ENCODE data around the gene ASIC5.
"Not testable (repeated sequence)": the region's sequence is repeated elsewhere in the genome, so short reads cannot be mapped to it uniquely, and the experiment has no call there.

Gene ASIC5

GRCh38 chr4:155866177-155866576 is at the start of gene ASIC5:
Gene ASIC5, minus strand, starts transcription at chr4:155866277. Its CDS starts 51 bp downstream, at chr4:155866226.
- DNase-seq (ENCODE audit: low read depth in 2 of 2) = no peak

DNA sequence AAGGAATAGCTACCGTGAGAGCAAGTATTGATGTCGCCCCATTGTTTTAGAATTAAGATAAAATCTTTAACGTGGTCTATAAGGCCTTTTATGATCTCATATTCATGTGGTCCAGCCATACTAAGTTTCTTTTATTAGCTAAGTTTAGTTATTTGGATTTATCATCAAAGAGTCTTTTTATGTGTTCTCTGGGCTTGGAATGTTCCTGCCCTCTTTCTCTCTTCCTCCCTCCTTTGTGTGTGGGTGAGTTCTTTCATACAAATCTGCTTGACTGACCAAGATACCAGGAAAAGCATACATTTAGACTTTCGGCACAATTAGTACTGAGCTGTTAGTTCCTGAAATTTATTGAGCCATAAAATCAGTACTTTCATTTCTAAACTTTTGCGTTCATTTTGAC is 48.7 kb upstream of the ASIC5 start:
- no peak for DNase-seq (ENCODE audit: low read depth in 2 of 2)

- DNase-seq (ENCODE audit: low read depth in 2 of 2) = no peak
Measured at GRCh38 chr4:155911905-155912304, 45.8 kb upstream of the ASIC5 start.

DNA sequence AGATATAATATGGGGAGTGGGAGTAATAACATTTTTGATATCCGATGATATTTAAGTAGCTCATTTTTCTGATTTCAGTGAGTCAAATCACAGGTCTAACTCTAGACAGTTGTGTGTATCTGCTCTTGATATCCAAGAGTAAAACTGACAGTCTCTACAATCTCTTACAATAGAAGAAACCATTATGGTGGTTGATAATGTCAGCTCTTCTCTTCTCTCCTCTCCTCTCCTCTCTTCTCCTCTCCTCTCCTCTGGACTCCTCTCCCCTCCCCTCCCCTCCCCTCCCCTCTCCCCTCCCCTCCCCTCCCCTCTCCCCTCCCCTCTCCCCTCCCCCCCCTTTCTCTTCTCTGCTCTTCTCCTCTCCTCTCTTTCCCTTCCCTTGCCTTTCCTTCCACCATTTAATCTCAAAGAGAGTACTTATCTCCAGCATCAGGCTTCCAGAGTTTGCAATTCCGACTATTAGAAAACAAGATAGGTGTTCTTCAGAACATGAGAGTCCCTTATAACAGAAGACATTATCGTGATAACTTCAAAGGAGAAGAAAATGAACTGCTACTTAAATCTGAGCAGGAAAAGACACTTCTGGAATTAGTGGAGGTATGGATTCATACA is 43.6 kb upstream of the ASIC5 start:
- DNase-seq (ENCODE audit: low read depth in 2 of 2) = no peak

DNA sequence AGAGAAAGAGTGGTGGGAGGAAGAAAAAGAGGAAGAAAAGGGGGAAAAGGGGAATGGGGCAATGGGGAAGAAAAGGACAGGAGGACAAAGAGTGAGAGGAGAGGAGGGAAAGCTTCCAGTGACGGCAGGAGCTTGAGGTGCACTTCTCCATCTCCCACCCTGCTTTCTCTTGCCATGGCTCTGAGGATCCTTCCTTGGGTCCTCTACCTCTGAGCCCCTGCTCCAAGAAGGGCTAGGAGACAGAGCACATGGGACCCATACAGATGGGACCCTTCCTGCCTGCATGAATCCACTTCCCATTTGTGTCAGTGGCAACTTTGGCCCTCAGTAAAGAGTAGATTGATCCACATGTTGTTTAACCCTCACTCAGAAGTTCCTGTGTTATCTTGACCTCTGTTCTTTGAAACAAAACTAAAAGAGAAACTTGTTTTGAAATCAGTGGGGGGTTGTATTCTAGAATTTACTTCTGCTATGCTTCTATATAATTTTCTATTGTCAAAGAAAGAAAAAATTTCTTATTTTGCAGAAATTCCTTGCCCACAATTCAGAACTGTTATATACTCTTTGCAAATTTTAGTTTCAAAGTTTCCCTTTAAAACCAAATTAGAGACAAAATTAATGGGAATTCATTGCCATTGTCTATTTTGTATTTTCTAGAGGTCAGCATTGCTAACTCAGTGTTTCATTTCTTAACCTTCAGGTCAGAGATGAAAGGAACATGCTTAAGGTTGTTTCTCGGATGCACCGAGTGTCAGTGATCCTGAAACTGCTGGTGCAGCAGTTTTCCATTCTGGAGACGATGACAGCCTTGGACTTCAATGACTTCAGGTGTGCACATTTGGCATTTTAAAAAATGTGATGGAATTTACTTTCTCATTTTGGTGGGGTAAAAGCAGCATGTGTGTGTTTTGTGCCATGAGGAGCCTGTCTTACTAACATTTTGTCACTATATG is 42.4 kb upstream of the ASIC5 start:
- DNase-seq (ENCODE audit: low read depth in 2 of 2) = no peak

- no peak for DNase-seq (ENCODE audit: low read depth in 2 of 2)
Measured at GRCh38 chr4:155907556-155907955, 41.5 kb upstream of the ASIC5 start.

GRCh38 chr4:155906554-155907247 is 40.6 kb upstream of the ASIC5 start:
- no peak for DNase-seq (ENCODE audit: low read depth in 2 of 2)

- no peak for DNase-seq (ENCODE audit: low read depth in 2 of 2)
Measured at GRCh38 chr4:155904331-155904730, 38.3 kb upstream of the ASIC5 start.

DNA sequence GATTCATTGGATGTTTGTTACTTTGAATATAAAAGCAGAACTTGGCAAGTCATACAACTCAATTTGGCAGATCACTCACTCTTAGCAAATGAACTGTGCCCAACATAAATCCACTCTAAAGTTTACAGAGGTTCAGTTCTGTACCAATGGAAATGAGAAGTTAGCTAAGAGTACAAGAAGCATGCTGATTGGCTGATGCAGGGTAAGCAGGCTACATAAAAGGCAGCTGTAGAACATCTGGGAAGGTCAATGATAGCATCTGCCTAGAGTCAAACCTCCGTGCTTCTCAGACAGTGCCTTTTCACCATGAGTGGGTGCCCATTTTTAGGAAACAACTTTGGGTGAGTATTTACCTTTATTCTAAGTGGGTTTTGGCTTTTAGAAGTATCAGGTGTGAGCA is 37.4 kb upstream of the ASIC5 start, which contains the start of gene TDO2:
TDO2 (plus strand) TSS at position 244 of the 400 bp plus-strand sequence; CDS start at position 307, 63 bp downstream.
- DNase-seq (ENCODE audit: low read depth in 2 of 2) = no peak

DNA sequence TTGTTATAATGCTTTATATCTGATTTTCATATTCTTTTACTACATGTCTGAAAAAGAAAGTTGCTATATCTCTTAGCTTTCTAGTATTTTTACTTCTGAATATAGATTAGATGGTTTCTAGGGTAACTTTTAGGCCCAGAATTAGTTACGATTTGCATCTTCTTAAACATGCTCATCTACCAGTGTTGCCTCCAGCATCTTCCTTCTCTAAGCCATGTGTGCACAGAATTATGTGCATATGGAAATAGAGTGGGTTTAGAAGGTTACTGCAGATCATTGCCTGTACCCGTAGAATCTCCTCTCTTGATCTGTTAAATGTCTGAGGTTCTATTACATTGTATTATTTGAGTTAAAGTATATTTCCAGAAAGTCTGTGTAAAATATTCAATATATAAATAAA is 34.9 kb upstream of the ASIC5 start:
- no peak for DNase-seq (ENCODE audit: low read depth in 2 of 2)

- DNase-seq (ENCODE audit: low read depth in 2 of 2) = no peak
Measured at GRCh38 chr4:155900381-155900780, 34.3 kb upstream of the ASIC5 start.

DNA sequence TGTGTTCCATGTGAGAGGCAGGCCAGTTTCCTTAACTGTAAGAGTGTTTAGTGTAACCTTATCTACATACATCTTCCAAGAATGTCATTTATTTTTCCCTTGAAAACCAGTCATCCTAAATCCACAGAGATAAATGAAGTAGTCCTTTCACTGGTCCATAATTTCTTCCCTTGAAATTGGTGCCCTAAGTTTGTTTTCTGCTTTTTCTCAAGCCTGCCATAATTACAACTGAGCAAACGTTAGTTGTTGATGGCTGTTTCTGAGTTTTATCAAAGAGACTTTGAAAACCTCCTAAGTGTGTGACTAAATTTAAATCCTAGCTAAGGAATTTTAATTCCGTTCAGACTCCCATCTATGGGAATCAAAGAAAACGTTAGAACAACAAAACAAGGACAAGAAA is 33.8 kb upstream of the ASIC5 start:
- no peak for DNase-seq (ENCODE audit: low read depth in 2 of 2)

GRCh38 chr4:155898371-155898770 is 32.3 kb upstream of the ASIC5 start:
- DNase-seq (ENCODE audit: low read depth in 2 of 2) = not testable (repeated sequence)

GRCh38 chr4:155891058-155891457 is 25.0 kb upstream of the ASIC5 start:
- DNase-seq (ENCODE audit: low read depth in 2 of 2) = no peak

DNA sequence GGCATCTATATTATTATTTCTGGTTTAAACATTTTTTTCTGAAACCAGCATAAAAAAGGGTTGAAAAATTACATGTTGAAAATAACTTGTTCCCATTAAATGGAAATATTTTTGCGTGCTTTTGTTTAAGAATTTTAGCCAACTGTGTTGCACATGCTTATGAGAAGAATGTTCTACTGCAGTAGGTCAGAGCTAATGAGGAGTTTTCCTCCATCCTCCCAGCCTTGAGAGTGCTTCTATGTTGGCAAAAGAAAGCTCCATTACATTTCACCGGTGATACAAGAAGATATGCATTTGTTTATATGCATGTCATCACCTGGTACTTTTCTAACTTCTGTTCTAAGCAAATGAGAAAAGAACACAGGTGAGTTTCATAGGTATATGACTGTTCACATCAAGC is 23.9 kb upstream of the ASIC5 start:
- no peak for DNase-seq (ENCODE audit: low read depth in 2 of 2)

GRCh38 chr4:155889031-155889793 is 23.1 kb upstream of the ASIC5 start:
- DNase-seq (ENCODE audit: low read depth in 2 of 2) = no peak

GRCh38 chr4:155887847-155888570 is 21.9 kb upstream of the ASIC5 start:
- DNase-seq (ENCODE audit: low read depth in 2 of 2) = no peak

GRCh38 chr4:155887045-155887444 is 21.0 kb upstream of the ASIC5 start:
- no peak for DNase-seq (ENCODE audit: low read depth in 2 of 2)

GRCh38 chr4:155885666-155886065 is 19.6 kb upstream of the ASIC5 start:
- DNase-seq (ENCODE audit: low read depth in 2 of 2) = no peak

DNA sequence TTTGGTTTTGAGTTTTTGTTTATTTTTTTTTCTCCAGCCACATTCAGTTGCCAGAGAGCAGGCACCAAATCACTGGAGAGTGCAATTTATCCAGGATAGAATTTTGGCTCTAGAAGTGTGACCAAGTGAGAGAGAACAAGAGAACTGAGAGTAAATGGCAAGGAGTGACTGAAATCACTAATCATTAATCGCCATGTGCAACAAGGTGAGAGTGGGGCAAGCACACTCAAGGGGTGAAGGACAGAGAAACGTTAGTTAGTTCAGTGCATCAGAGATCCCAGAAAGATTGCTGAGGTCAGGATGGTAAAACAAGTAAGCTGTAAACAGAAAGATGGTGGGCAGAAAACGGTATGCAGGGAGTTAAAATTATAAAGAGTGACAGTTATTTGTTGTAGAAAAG is 17.8 kb upstream of the ASIC5 start:
- no peak for DNase-seq (ENCODE audit: low read depth in 2 of 2)

- no peak for DNase-seq (ENCODE audit: low read depth in 2 of 2)
Measured at GRCh38 chr4:155881555-155881954, 15.5 kb upstream of the ASIC5 start.

All from stimulated activated CD8-positive, alpha-beta memory T cell treated with anti-CD3 and anti-CD28 coated beads, Interleukin-2, amount 100 ng/mL, for 1 hour (primary cell).